ENCODE results near the gene NFIX.
A peak's percentile ranks its signal among the peaks of the same experiment; 100 is the strongest.

Gene NFIX

GRCh38 chr19:13027557-13027956 lies 32.3 kb downstream of the NFIX start:
- H3K27ac Mint-ChIP-seq, result no peak overlapping the region
- ATAC-seq, result no peak
- no peak for DNase-seq
- H3K4me3 Mint-ChIP-seq, result no peak overlapping the region
- no peaks in the 10 kb centered on the region for H3K9me3 Mint-ChIP-seq
- peaks cover 34% of the 10 kb centered on the region for H3K4me1 Mint-ChIP-seq
- peaks cover 23% of the 10 kb centered on the region for H3K27me3 Mint-ChIP-seq

- no peak for ATAC-seq
- no peak for DNase-seq
- Mint-ChIP-seq H3K27me3 (peaks cover 23% of the 10 kb centered on the region), H3K4me3 (no peak overlapping the region), H3K9me3 (no peaks in the 10 kb centered on the region), H3K4me1 (peaks cover 33% of the 10 kb centered on the region), H3K27ac (no peak overlapping the region)
Observed at GRCh38 chr19:13028027-13028426, 32.8 kb downstream of the NFIX start.

GRCh38 chr19:13029301-13029880 lies 34.1 kb downstream of the NFIX start:
- DNase-seq, result no peak
- Mint-ChIP-seq H3K27me3 (peaks cover 17% of the 10 kb centered on the region), H3K9me3 (no peaks in the 10 kb centered on the region), H3K4me1 (peaks cover 31% of the 10 kb centered on the region), H3K4me3 (no peak overlapping the region), H3K27ac (no peak overlapping the region)
- ATAC-seq, result no peak

- no peak for ATAC-seq
- DNase-seq, result no peak
- no peaks in the 10 kb centered on the region for H3K9me3 Mint-ChIP-seq
- peaks cover 27% of the 10 kb centered on the region for H3K4me1 Mint-ChIP-seq
- peaks cover 12% of the 10 kb centered on the region for H3K27me3 Mint-ChIP-seq
- H3K4me3 Mint-ChIP-seq, result no peak overlapping the region
- H3K27ac Mint-ChIP-seq, result no peak overlapping the region
Observed at GRCh38 chr19:13029893-13030292, 34.6 kb downstream of the NFIX start.

- no peaks in the 10 kb centered on the region for H3K27me3 Mint-ChIP-seq
- DNase-seq (no peak), ATAC-seq (no peak)
- peaks cover 30% of the 10 kb centered on the region for H3K4me1 Mint-ChIP-seq
- H3K4me3 Mint-ChIP-seq, result no peak overlapping the region
- no peaks in the 10 kb centered on the region for H3K9me3 Mint-ChIP-seq
- H3K27ac Mint-ChIP-seq, result peak overlapping the region in 1 of 2 donors; percentile 74
Observed at GRCh38 chr19:13031917-13032623, 36.8 kb downstream of the NFIX start.

GRCh38 chr19:13032837-13033236 lies 37.6 kb downstream of the NFIX start:
- no peaks in the 10 kb centered on the region for H3K27me3 Mint-ChIP-seq
- H3K4me3 Mint-ChIP-seq, result no peak overlapping the region
- no peak for ATAC-seq
- peaks cover 37% of the 10 kb centered on the region for H3K4me1 Mint-ChIP-seq
- DNase-seq, result no peak
- no peaks in the 10 kb centered on the region for H3K9me3 Mint-ChIP-seq
- no peak overlapping the region for H3K27ac Mint-ChIP-seq

GRCh38 chr19:13033244-13033643 lies 38.0 kb downstream of the NFIX start:
- ATAC-seq, result peak; percentile 35
- Mint-ChIP-seq H3K9me3 (no peaks in the 10 kb centered on the region), H3K4me3 (no peak overlapping the region), H3K27ac (no peak overlapping the region), H3K4me1 (peaks cover 41% of the 10 kb centered on the region), H3K27me3 (no peaks in the 10 kb centered on the region)
- DNase-seq, result no peak

- H3K4me3 Mint-ChIP-seq, result no peak overlapping the region
- H3K9me3 Mint-ChIP-seq, result no peaks in the 10 kb centered on the region
- peak; percentile 56 to 62 for DNase-seq
- peaks cover 44% of the 10 kb centered on the region for H3K4me1 Mint-ChIP-seq
- peak overlapping the region in 1 of 2 donors; percentile 47 for H3K27ac Mint-ChIP-seq
- peak; percentile 87 for ATAC-seq
- no peaks in the 10 kb centered on the region for H3K27me3 Mint-ChIP-seq
Observed at GRCh38 chr19:13033819-13034611, 38.7 kb downstream of the NFIX start.

- ATAC-seq (no peak), DNase-seq (no peak)
- H3K4me3 Mint-ChIP-seq, result no peak overlapping the region
- H3K4me1 Mint-ChIP-seq, result peaks cover 44% of the 10 kb centered on the region
- no peaks in the 10 kb centered on the region for H3K27me3 Mint-ChIP-seq
- no peaks in the 10 kb centered on the region for H3K9me3 Mint-ChIP-seq
- H3K27ac Mint-ChIP-seq, result no peak overlapping the region
Observed at GRCh38 chr19:13034636-13035035, 39.4 kb downstream of the NFIX start.

GRCh38 chr19:13035820-13036365 lies 40.6 kb downstream of the NFIX start:
- Mint-ChIP-seq H3K27me3 (no peaks in the 10 kb centered on the region), H3K27ac (peak overlapping the region in 1 of 2 donors; percentile 82), H3K4me1 (peaks cover 44% of the 10 kb centered on the region), H3K9me3 (no peaks in the 10 kb centered on the region), H3K4me3 (no peak overlapping the region)
- ATAC-seq (no peak), DNase-seq (no peak)

GRCh38 chr19:13036366-13036976 lies 41.2 kb downstream of the NFIX start:
- DNase-seq (no peak), ATAC-seq (no peak)
- Mint-ChIP-seq H3K27ac (no peak overlapping the region), H3K9me3 (no peaks in the 10 kb centered on the region), H3K27me3 (no peaks in the 10 kb centered on the region), H3K4me3 (no peak overlapping the region), H3K4me1 (peaks cover 44% of the 10 kb centered on the region)

- Mint-ChIP-seq H3K4me3 (no peak overlapping the region), H3K4me1 (peaks cover 37% of the 10 kb centered on the region), H3K27me3 (no peaks in the 10 kb centered on the region), H3K27ac (no peak overlapping the region), H3K9me3 (no peaks in the 10 kb centered on the region)
- peak; percentile 65 for ATAC-seq
- peak in 1 of 2 donors; percentile 29 for DNase-seq
Observed at GRCh38 chr19:13037161-13037560, 41.9 kb downstream of the NFIX start.

- Mint-ChIP-seq H3K4me3 (no peak overlapping the region), H3K27me3 (no peaks in the 10 kb centered on the region), H3K4me1 (peaks cover 33% of the 10 kb centered on the region), H3K9me3 (no peaks in the 10 kb centered on the region), H3K27ac (no peak overlapping the region)
- ATAC-seq (no peak), DNase-seq (no peak)
Observed at GRCh38 chr19:13037731-13038130, 42.5 kb downstream of the NFIX start.

- DNase-seq (no peak), ATAC-seq (no peak)
- peaks cover 36% of the 10 kb centered on the region for H3K4me1 Mint-ChIP-seq
- no peaks in the 10 kb centered on the region for H3K27me3 Mint-ChIP-seq
- no peak overlapping the region for H3K4me3 Mint-ChIP-seq
- H3K9me3 Mint-ChIP-seq, result no peaks in the 10 kb centered on the region
- no peak overlapping the region for H3K27ac Mint-ChIP-seq
Observed at GRCh38 chr19:13038306-13039210, 43.3 kb downstream of the NFIX start.
